MCF 10A (cell line): ENCODE measurements around the gene EXOSC9. TPM values are rescaled to one million over a fixed set of nuclear protein-coding genes. Genes with fewer than 3 reads are reported as not detected.

ENCODE experiments used
- BruUV-seq: library from RNA; stranded (reverse); fragments of 400-500 nt; replicated peaks from 2 replicates; lab custom pipeline; 2021; lab: Mats Ljungman, UMichigan
- CTCF ChIA-PET: fragments of 300-600 bp; sonication (Branson Sonifier 250); formaldehyde crosslinking; extraction: SDS; loops from one replicate; lab custom pipeline; 2021; ENCODE audit warnings: antibody characterized with exemption, inconsistent platforms; lab: Yijun Ruan, JAX
- POLR2A ChIA-PET: fragments of 300-600, 350-650 bp; sonication (Branson Sonifier 250); formaldehyde crosslinking; extraction: SDS; loops from one replicate; lab custom pipeline; 2020; ENCODE audit warnings: antibody characterized with exemption, inconsistent platforms; lab: Yijun Ruan, JAX
- DNase-seq: peaks from one replicate; pipeline ENCODE4 v3.0.0-alpha.2; 2018; ENCODE audit not compliant: unreplicated experiment
- H3K27ac Mint-ChIP-seq: one replicate; pipeline ENCODE4 v1.8.0; 2022; ENCODE audit warnings: mild to moderate bottlenecking, low read depth, mixed read lengths; ENCODE audit not compliant: unreplicated experiment
- H3K27me3 Mint-ChIP-seq: one replicate; pipeline ENCODE4 v1.8.0; 2022; ENCODE audit warnings: mixed read lengths; ENCODE audit not compliant: insufficient read depth, unreplicated experiment
- H3K36me3 Mint-ChIP-seq: one replicate; pipeline ENCODE4 v1.8.0; 2022; ENCODE audit warnings: mild to moderate bottlenecking, moderate library complexity, mixed read lengths; ENCODE audit not compliant: insufficient read depth, unreplicated experiment
- H3K4me1 Mint-ChIP-seq: one replicate; pipeline ENCODE4 v1.8.0; 2022; ENCODE audit warnings: mixed read lengths; ENCODE audit not compliant: insufficient read depth, unreplicated experiment
- H3K4me3 Mint-ChIP-seq: one replicate; pipeline ENCODE4 v1.8.0; 2022; ENCODE audit warnings: mild to moderate bottlenecking, moderate library complexity, mixed read lengths; ENCODE audit not compliant: unreplicated experiment
- H3K9me3 Mint-ChIP-seq: one replicate; pipeline ENCODE4 v1.8.0; 2022; ENCODE audit warnings: mixed read lengths; ENCODE audit not compliant: unreplicated experiment
- intact Hi-C: fragments of 100-400 bp; cut with micrococcal nuclease; formaldehyde crosslinking; loops from 2 replicates; pipeline ENCODE4 v1.14.1; 2022
- total RNA-seq: library from RNA; stranded (reverse); gene quantifications from 2 replicates; pipeline ENCODE4 v1.2.3, GENCODE V29; 2022
- TF ChIP-seq, protein P1 (sequence below): fragments of 200-600 bp; IDR thresholded peaks from one replicate; pipeline ENCODE4 v1.8.0; 2022; ENCODE audit warnings: antibody characterized with exemption, mild to moderate bottlenecking; ENCODE audit not compliant: unreplicated experiment

EXOSC9 gene
- total RNA-seq, 1 experiment from 2014 or later = 30.9 TPM

DNA sequence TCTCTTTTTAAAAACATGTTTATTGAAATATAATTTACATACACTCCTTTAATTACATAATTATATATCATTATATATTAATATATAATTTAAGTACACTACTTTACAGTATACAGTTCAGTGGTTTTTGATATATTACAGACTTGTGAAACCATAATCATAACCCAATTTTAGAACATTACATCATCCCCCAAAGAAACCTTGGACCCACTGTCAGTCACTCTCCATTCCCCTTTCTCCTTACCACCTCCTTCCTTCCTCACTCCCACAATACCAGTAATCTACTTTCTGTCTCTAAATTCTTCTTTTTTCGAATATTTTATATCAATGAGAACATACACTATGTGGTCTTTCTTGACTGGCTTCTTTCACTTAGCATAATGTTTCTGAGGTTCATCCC, 17.9 kb upstream of the EXOSC9 start:
- DNase-seq = no peak
- BruUV-seq = no TSS peak
- no peak overlapping the region for H3K27ac Mint-ChIP-seq
- no peak overlapping the region for H3K4me3 Mint-ChIP-seq
- intact Hi-C loops = no loop called here
- peaks cover 21% of the 10 kb centered on the region for H3K4me1 Mint-ChIP-seq
- TF ChIP-seq, protein P1, sequence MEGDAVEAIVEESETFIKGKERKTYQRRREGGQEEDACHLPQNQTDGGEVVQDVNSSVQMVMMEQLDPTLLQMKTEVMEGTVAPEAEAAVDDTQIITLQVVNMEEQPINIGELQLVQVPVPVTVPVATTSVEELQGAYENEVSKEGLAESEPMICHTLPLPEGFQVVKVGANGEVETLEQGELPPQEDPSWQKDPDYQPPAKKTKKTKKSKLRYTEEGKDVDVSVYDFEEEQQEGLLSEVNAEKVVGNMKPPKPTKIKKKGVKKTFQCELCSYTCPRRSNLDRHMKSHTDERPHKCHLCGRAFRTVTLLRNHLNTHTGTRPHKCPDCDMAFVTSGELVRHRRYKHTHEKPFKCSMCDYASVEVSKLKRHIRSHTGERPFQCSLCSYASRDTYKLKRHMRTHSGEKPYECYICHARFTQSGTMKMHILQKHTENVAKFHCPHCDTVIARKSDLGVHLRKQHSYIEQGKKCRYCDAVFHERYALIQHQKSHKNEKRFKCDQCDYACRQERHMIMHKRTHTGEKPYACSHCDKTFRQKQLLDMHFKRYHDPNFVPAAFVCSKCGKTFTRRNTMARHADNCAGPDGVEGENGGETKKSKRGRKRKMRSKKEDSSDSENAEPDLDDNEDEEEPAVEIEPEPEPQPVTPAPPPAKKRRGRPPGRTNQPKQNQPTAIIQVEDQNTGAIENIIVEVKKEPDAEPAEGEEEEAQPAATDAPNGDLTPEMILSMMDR = no peak
- no peaks in the 10 kb centered on the region for H3K36me3 Mint-ChIP-seq
- CTCF ChIA-PET = no interaction called here
- H3K9me3 Mint-ChIP-seq = no peaks in the 10 kb centered on the region
- POLR2A ChIA-PET = interaction anchor here (0.6 to 2.3 kb wide), 2 partner anchors 18 to 64 kb away, joined by 3 to 7 read pairs; partner anchors contain the start of gene EXOSC9
- H3K27me3 Mint-ChIP-seq = no peaks in the 10 kb centered on the region

DNA sequence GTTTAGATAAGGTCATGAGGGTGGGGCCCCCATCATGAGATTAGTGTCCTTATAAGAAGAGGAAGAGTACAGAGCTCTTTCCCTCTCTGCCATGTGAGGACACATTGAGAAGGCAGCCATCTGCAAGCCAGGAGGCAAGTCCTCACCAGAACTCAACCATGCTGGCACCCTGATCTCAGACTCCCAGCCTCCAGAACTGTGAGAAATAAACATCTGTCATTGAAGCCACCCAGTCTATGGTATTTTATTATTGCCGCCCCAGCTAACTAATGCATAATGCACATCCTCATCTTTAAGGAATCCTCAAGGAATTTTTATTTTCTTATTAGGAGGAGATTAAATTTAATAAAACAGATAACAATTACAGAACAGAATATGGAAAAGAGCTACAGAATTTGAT, 16.7 kb upstream of the EXOSC9 start:
- H3K9me3 Mint-ChIP-seq = no peaks in the 10 kb centered on the region
- TF ChIP-seq, protein P1 = no peak
- H3K36me3 Mint-ChIP-seq = no peaks in the 10 kb centered on the region
- POLR2A ChIA-PET = interaction anchor here (0.7 to 1.6 kb wide), 2 partner anchors 87 to 405 kb away, joined by 4 to 6 read pairs; partner anchors contain the start of gene ANXA5
- H3K27me3 Mint-ChIP-seq = no peaks in the 10 kb centered on the region
- intact Hi-C loops = no loop called here
- no peak overlapping the region for H3K4me3 Mint-ChIP-seq
- no TSS peak for BruUV-seq
- H3K4me1 Mint-ChIP-seq = peaks cover 25% of the 10 kb centered on the region
- DNase-seq = no peak
- H3K27ac Mint-ChIP-seq = peak overlapping the region; percentile 80
- CTCF ChIA-PET = interaction anchor here (0.6 kb wide), 1 partner anchor 409 kb away, joined by 3 read pairs; no protein-coding TSS in a partner anchor

DNA sequence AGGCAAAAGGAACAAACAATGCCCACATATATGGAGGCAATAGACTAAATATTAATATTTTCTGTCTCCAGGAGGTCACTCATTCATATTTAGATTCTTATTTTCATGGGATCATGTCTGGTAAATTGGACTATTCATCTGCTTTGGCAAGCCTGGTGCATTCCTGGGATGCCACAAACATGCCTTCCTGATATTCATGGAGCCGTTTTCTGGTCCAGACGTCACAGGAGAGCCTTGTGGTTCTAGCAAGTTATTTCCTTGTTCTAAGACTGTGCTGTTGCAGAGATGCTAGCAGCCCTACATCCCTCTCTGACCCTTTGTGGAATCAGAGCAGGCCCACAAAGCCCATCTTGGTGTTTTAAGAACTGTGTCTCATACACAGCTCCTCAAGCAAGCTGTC, 16.1 kb upstream of the EXOSC9 start:
- peak overlapping the region; percentile 80 for H3K27ac Mint-ChIP-seq
- BruUV-seq = TSS peak; percentile 28
- no peaks in the 10 kb centered on the region for H3K27me3 Mint-ChIP-seq
- intact Hi-C loops = no loop called here
- peak overlapping the region; percentile 54 for H3K4me3 Mint-ChIP-seq
- POLR2A ChIA-PET = interaction anchor here (0.7 to 1.6 kb wide), 2 partner anchors 88 to 405 kb away, joined by 4 to 6 read pairs; partner anchors contain the start of gene ANXA5
- DNase-seq = peak; percentile 81
- no peaks in the 10 kb centered on the region for H3K36me3 Mint-ChIP-seq
- CTCF ChIA-PET = no interaction called here
- peaks cover 26% of the 10 kb centered on the region for H3K4me1 Mint-ChIP-seq
- H3K9me3 Mint-ChIP-seq = no peaks in the 10 kb centered on the region
- TF ChIP-seq, protein P1 = no peak

DNA sequence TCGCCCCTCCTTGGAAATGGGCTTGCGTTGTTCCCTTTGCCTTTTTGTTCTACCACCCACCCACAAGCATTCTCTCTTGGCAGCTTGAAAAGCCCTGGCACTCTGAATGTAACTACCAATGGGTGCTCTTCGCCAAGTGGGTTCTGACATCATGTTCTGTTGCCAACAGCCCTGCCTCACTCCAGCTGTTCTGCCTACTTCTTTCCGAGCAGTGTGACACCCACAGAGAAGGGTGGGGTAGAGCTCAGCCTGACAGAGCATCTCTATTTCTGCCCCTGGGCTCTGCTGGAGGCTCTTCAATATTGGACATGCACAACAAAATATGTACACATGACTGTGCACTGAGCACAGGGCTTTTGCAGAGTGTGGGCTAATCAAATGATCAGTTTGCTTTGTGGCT, 15.6 kb upstream of the EXOSC9 start:
- H3K4me1 Mint-ChIP-seq = peaks cover 31% of the 10 kb centered on the region
- peak overlapping the region; percentile 80 for H3K27ac Mint-ChIP-seq

More for the DNA sequence above, 15.6 kb upstream of the EXOSC9 start:
- H3K4me3 Mint-ChIP-seq = peak overlapping the region; percentile 54
- H3K27me3 Mint-ChIP-seq = no peaks in the 10 kb centered on the region
- intact Hi-C loops = no loop called here
- ChIA-PET POLR2A (interaction anchor here (1.6 kb wide), 1 partner anchor 88 kb away, joined by 4 read pairs; the partner anchor contains the start of gene ANXA5), CTCF (interaction anchor here (1.1 kb wide), 1 partner anchor 49 kb away, joined by 4 read pairs; no protein-coding TSS in a partner anchor)
- BruUV-seq = no TSS peak
- no peaks in the 10 kb centered on the region for H3K36me3 Mint-ChIP-seq
- DNase-seq = peak; percentile 56
- TF ChIP-seq, protein P1 = no peak
- H3K9me3 Mint-ChIP-seq = no peaks in the 10 kb centered on the region
